ENCODE results near the gene OXT. TPM values are rescaled to one million over a fixed set of nuclear protein-coding genes. Genes with fewer than 3 reads are reported as not detected.
A peak's percentile ranks its signal among the peaks of the same experiment; 100 is the strongest.

OXT gene
- total RNA-seq, 1 donor from 2014 or later: not detected

- Mint-ChIP-seq H3K4me3 (peak within 1 kb of the TSS; percentile 59), H3K9me3 (no peaks in the 10 kb centered on the region), H3K27me3 (peaks cover 56% of the 10 kb centered on the region)
Observed at GRCh38 chr20:3084283-3084985, 13.0 kb downstream of the OXT start, which contains the start of gene AVP. AVP (minus strand) TSS chr20:3084724; CDS start chr20:3084674, 50 bp downstream.

GRCh38 chr20:3084986-3085360 is 13.6 kb downstream of the OXT start:
- H3K4me1 Mint-ChIP-seq: peaks cover 6% of the 10 kb centered on the region
- no peak overlapping the region for H3K4me3 Mint-ChIP-seq
- no peak for DNase-seq
- H3K27me3 Mint-ChIP-seq: peaks cover 56% of the 10 kb centered on the region
- intact Hi-C loops (cut with micrococcal nuclease): loop anchor here (5.0 kb wide), 1 partner anchor 32 kb away; no protein-coding TSS in a partner anchor
- H3K27ac Mint-ChIP-seq: no peak overlapping the region
- H3K36me3 Mint-ChIP-seq (ENCODE audit: low read depth): no peaks in the 10 kb centered on the region
- H3K9me3 Mint-ChIP-seq: no peaks in the 10 kb centered on the region

More at GRCh38 chr20:3084283-3084985, 13.0 kb downstream of the OXT start, which contains the start of gene AVP:
- H3K4me1 Mint-ChIP-seq: peaks cover 6% of the 10 kb centered on the region
- no peak within 1 kb of the TSS for H3K27ac Mint-ChIP-seq
- DNase-seq: no peak
- H3K36me3 Mint-ChIP-seq (ENCODE audit: low read depth): no peaks in the 10 kb centered on the region
- intact Hi-C loops (cut with micrococcal nuclease): loop anchor here (5.0 kb wide), 1 partner anchor 33 kb away; no protein-coding TSS in a partner anchor

- H3K27me3 Mint-ChIP-seq: peaks cover 55% of the 10 kb centered on the region
- intact Hi-C loops (cut with micrococcal nuclease): no loop called here
Observed at GRCh38 chr20:3085571-3086072, 14.2 kb downstream of the OXT start.

GRCh38 chr20:3088031-3088430 is 16.6 kb downstream of the OXT start:
- intact Hi-C loops (cut with micrococcal nuclease): no loop called here
- Mint-ChIP-seq H3K4me3 (no peak overlapping the region), H3K27ac (no peak overlapping the region), H3K4me1 (peaks cover 12% of the 10 kb centered on the region), H3K36me3 (ENCODE audit: low read depth) (no peaks in the 10 kb centered on the region), H3K27me3 (peaks cover 49% of the 10 kb centered on the region), H3K9me3 (no peaks in the 10 kb centered on the region)
- no peak for DNase-seq

More at GRCh38 chr20:3085571-3086072, 14.2 kb downstream of the OXT start:
- Mint-ChIP-seq H3K4me3 (no peak overlapping the region), H3K27ac (no peak overlapping the region), H3K4me1 (peaks cover 10% of the 10 kb centered on the region), H3K9me3 (no peaks in the 10 kb centered on the region), H3K36me3 (ENCODE audit: low read depth) (no peaks in the 10 kb centered on the region)
- no peak for DNase-seq

- DNase-seq: no peak
- Mint-ChIP-seq H3K27ac (no peak overlapping the region), H3K27me3 (peaks cover 35% of the 10 kb centered on the region), H3K4me1 (peaks cover 12% of the 10 kb centered on the region), H3K4me3 (no peak overlapping the region), H3K9me3 (no peaks in the 10 kb centered on the region), H3K36me3 (ENCODE audit: low read depth) (no peaks in the 10 kb centered on the region)
- intact Hi-C loops (cut with micrococcal nuclease): no loop called here
Observed at GRCh38 chr20:3090565-3090964, 19.1 kb downstream of the OXT start.

- intact Hi-C loops (cut with micrococcal nuclease): no loop called here
- peak; percentile 78 for DNase-seq
- H3K27me3 Mint-ChIP-seq: peaks cover 33% of the 10 kb centered on the region
Observed at GRCh38 chr20:3092611-3093379, 21.4 kb downstream of the OXT start.

GRCh38 chr20:3093861-3094361 is 22.5 kb downstream of the OXT start:
- Mint-ChIP-seq H3K4me3 (no peak overlapping the region), H3K9me3 (no peaks in the 10 kb centered on the region), H3K27ac (no peak overlapping the region), H3K4me1 (peaks cover 12% of the 10 kb centered on the region), H3K36me3 (ENCODE audit: low read depth) (no peaks in the 10 kb centered on the region), H3K27me3 (peaks cover 29% of the 10 kb centered on the region)
- intact Hi-C loops (cut with micrococcal nuclease): no loop called here
- DNase-seq: no peak

More at GRCh38 chr20:3092611-3093379, 21.4 kb downstream of the OXT start:
- Mint-ChIP-seq H3K4me3 (peak overlapping the region; percentile 84), H3K36me3 (ENCODE audit: low read depth) (no peaks in the 10 kb centered on the region), H3K9me3 (no peaks in the 10 kb centered on the region), H3K4me1 (peaks cover 12% of the 10 kb centered on the region), H3K27ac (peak overlapping the region; percentile 91)

GRCh38 chr20:3094848-3095629 is 23.6 kb downstream of the OXT start:
- Mint-ChIP-seq H3K27me3 (peaks cover 24% of the 10 kb centered on the region), H3K4me3 (no peak overlapping the region), H3K4me1 (peaks cover 12% of the 10 kb centered on the region), H3K27ac (no peak overlapping the region), H3K9me3 (no peaks in the 10 kb centered on the region), H3K36me3 (ENCODE audit: low read depth) (no peaks in the 10 kb centered on the region)
- intact Hi-C loops (cut with micrococcal nuclease): no loop called here
- DNase-seq: no peak

- no peaks in the 10 kb centered on the region for H3K9me3 Mint-ChIP-seq
- DNase-seq: no peak
- H3K27ac Mint-ChIP-seq: no peak overlapping the region
- no peaks in the 10 kb centered on the region for H3K36me3 Mint-ChIP-seq (ENCODE audit: low read depth)
- H3K27me3 Mint-ChIP-seq: peaks cover 5% of the 10 kb centered on the region
- H3K4me1 Mint-ChIP-seq: peaks cover 15% of the 10 kb centered on the region
- no peak overlapping the region for H3K4me3 Mint-ChIP-seq
- intact Hi-C loops (cut with micrococcal nuclease): no loop called here
Observed at GRCh38 chr20:3100480-3100879, 29.1 kb downstream of the OXT start.

GRCh38 chr20:3101251-3101650 is 29.8 kb downstream of the OXT start:
- Mint-ChIP-seq H3K4me3 (no peak overlapping the region), H3K36me3 (ENCODE audit: low read depth) (no peaks in the 10 kb centered on the region), H3K4me1 (peaks cover 15% of the 10 kb centered on the region), H3K27me3 (peaks cover 4% of the 10 kb centered on the region), H3K9me3 (no peaks in the 10 kb centered on the region), H3K27ac (no peak overlapping the region)
- intact Hi-C loops (cut with micrococcal nuclease): no loop called here
- no peak for DNase-seq

GRCh38 chr20:3101737-3102574 is 30.5 kb downstream of the OXT start:
- Mint-ChIP-seq H3K4me3 (peak overlapping the region; percentile 16), H3K9me3 (no peaks in the 10 kb centered on the region), H3K27ac (peak overlapping the region; percentile 5), H3K4me1 (peaks cover 15% of the 10 kb centered on the region), H3K36me3 (ENCODE audit: low read depth) (no peaks in the 10 kb centered on the region), H3K27me3 (peaks cover 4% of the 10 kb centered on the region)
- DNase-seq: peak; percentile 80
- intact Hi-C loops (cut with micrococcal nuclease): no loop called here

- Mint-ChIP-seq H3K4me3 (peak overlapping the region; percentile 16), H3K27ac (no peak overlapping the region), H3K27me3 (peaks cover 4% of the 10 kb centered on the region), H3K9me3 (no peaks in the 10 kb centered on the region), H3K36me3 (ENCODE audit: low read depth) (no peaks in the 10 kb centered on the region), H3K4me1 (peaks cover 15% of the 10 kb centered on the region)
- DNase-seq: no peak
- intact Hi-C loops (cut with micrococcal nuclease): no loop called here
Observed at GRCh38 chr20:3102575-3103368, 31.4 kb downstream of the OXT start.
